Occipital lobe (tissue), 2 donors: ENCODE measurements around the gene ATL1. TPM values are rescaled to one million over a fixed set of nuclear protein-coding genes. Genes with fewer than 3 reads are reported as not detected.
"Not testable (repeated sequence)": the region's sequence is repeated elsewhere in the genome, so short reads cannot be mapped to it uniquely, and the experiment has no call there.

ENCODE experiments used
- DNase-seq: peaks from one replicate; lab custom pipeline; 2025; lab: John Stamatoyannopoulos, UW
- total RNA-seq: library from RNA; depleted of rRNA; stranded (reverse); fragments of >200 nt; gene quantifications from one replicate; pipeline ENCODE4 v1.2.3, GENCODE V29; 2014

The ATL1 gene
- total RNA-seq, 1 donor from 2014 or later = 99.8 TPM

DNA sequence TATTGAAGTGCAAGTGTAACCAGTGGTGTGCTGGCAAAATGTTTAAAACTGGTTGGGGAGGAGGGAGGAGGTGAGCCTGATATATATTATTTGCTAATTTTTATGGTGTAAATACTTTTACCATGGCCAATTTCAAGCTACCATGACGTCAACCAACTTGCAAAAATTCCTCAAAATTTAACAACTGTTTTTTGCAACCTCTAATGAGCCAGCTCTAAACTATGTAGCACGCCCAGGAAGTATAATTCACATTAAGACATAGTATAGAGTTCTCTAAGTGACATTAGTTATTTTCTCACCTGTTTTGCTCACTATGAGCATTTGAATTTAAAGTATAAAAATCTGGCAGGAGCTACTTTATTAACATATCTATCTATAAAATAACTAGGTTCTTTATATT lies 41.4 kb downstream of the ATL1 start:
- DNase-seq = no peak

- DNase-seq = no peak
Measured at GRCh38 chr14:50602035-50602434, 42.1 kb downstream of the ATL1 start.

DNA sequence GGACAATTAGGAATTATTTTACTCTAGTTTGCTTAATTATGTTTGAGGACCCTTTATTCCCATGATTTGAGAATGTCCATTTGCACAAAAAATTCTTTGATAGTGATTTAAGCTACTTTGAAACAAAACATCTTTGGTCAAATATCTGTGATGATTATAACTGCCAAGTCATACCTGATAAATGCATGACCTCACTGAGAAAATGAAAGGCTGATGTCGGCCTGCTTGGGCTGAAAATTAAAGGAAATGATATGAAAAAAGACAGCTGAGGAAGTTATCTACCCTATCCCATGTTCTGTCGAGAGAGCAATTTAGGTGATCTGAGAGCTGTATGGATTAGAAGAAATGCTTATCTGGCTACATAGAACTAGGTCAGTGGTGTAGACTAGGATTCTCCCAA lies 43.6 kb downstream of the ATL1 start:
- no peak for DNase-seq

DNA sequence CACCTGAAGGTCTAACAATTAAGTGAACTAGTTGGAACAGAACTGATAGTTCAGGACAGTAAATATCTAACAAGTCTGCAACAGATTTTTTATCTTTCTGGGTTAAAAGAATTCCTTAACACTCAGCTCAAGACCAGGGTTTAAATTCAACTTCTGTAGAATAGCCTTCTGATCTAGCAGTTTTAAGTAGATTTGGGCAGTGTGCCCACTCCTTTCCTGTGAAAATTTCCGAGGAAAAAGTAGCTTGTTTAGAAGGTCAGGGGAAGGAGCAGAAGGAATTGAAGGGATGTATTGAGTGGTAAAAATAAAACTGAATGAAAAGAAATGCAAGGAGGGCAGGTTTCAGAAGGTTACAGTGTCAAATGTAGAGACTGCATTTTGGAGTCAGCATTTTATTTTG lies 45.8 kb downstream of the ATL1 start:
- no peak for DNase-seq

DNA sequence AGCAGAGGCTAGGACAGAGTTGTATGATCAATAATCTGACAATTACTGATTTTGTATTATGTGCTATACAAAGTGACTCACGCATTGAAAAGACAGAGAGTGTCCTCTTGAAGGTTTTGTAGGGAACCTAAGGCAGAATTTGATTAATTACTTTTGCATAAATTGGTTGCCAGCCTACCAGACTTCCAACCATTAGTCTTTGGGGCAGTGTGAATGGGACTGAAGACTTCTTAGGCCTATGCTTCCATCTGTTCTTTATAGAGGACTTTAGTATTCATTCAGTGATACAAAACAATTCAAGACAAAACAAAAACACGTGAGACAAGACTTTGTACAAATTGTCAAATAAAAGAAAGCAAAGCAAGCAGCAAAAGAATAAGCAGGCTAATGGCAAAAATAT lies 46.5 kb downstream of the ATL1 start:
- DNase-seq = no peak

- DNase-seq = no peak
Measured at GRCh38 chr14:50607181-50607580, 47.2 kb downstream of the ATL1 start.

DNA sequence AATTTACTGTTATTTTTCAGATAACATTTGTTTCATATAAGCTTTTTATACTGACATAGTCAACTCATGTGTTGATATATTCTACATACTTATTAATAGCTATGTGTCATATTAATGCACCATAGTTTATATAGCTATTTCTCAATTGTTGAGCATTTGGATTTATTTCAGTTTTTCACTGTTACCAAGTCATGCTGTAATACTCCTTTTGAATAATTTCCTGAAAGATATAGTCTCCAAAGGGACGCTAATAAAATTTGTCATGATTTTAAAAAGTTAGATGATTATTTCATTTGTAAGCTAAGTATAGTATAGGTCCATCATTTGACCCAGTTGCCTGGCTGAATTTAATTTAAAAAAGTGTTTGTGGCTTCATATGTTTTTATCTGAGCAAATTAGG lies 47.8 kb downstream of the ATL1 start:
- no peak for DNase-seq

GRCh38 chr14:50608302-50608851 lies 48.4 kb downstream of the ATL1 start:
- no peak for DNase-seq

- DNase-seq = no peak
Measured at GRCh38 chr14:50610465-50610864, 50.5 kb downstream of the ATL1 start.

GRCh38 chr14:50612806-50613205 lies 52.9 kb downstream of the ATL1 start:
- DNase-seq = no peak

GRCh38 chr14:50615056-50615455 lies 55.1 kb downstream of the ATL1 start:
- no peak for DNase-seq

DNA sequence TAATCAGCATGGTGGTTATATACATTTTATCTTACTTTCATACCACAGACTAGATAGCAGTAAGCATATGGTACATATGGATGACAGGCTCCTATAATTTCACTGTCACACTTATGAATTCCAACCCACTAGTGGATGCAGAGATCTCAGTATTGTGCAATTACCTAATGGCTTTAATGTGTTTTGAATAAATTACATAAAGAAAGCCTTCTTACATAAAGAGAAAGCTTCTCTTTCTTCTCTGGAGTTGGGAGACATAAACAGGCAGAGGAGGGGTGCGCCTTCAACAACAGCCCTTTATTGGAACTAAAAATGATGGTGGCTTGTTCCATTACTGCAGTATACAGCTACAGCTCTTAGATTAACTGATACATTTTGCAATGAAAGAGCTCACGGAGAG lies 55.6 kb downstream of the ATL1 start:
- no peak for DNase-seq

DNA sequence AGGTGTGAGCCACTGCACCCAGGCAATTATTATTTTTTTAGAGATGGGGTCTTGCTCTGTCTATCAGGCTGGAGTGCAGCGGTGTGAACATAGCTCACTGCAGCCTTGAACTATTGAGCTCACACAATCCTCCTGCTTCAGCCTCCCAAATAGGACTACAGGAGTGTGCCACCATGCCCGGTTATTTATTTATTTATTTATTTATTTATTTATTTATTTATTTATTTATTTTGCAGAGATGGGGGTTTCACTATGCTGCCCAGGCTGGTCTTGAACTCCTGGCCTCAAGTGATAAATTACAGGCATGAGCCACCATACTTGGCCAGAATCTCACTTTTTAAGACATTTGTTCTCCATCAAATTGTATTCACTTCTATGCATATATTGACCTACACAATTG lies 56.3 kb downstream of the ATL1 start:
- no peak for DNase-seq

DNA sequence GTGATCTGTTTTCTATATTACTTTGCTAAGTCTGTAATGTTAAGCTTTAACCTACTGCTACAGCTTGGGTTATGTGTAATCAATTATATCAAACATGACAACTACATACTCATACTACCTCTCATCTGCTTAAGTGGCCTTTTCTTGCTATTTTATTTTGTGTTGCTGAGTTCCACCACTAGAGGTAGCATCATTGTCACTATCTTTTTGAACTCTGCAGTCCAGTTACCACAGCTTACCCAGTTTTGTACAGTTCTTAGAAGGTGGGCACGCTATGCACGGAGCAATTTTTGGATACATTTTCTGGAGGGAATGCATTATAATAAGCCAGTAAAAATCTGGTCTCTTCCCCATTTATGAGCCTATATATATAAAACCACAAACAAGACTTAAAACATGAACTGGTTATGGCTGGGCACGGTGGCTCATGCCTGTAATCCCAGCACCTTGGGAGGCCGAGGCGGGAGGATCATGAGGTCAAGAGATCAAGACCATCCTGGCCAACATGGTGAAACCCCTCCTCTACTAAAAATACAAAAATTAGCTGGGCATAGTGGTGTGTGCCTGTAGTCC lies 59.7 kb downstream of the ATL1 start:
- DNase-seq = no peak

GRCh38 chr14:50620341-50620740 lies 60.4 kb downstream of the ATL1 start:
- DNase-seq = no peak

GRCh38 chr14:50622978-50623377 lies 63.0 kb downstream of the ATL1 start:
- DNase-seq = no peak

GRCh38 chr14:50624447-50624846 lies 64.5 kb downstream of the ATL1 start:
- no peak for DNase-seq

DNA sequence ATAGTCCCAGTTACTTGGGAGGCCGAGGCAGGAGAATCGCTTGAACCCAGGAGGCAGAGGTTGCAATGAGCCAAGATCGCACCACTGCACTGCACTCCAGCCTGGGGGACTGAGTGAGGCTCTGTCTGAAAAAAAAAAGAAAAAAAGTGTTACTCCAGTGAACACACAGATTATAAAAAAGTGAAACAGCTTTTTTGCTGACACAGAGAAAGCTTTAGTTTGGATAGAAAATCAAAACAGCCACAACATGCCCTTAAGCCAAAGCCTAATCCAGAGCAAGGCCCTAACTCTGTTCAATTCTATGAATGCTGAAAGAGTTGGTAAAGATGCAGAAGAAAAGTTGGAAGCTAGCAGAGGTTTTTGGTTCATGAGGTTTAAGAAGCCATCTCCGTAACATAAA lies 65.0 kb downstream of the ATL1 start:
- DNase-seq = not testable (repeated sequence)

- DNase-seq = no peak
Measured at GRCh38 chr14:50631408-50631821, 71.5 kb downstream of the ATL1 start.

GRCh38 chr14:50633954-50634353 lies 74.0 kb downstream of the ATL1 start:
- DNase-seq = no peak

GRCh38 chr14:50635141-50635540 lies 75.2 kb downstream of the ATL1 start:
- DNase-seq = no peak

GRCh38 chr14:50647282-50647681 lies 87.3 kb downstream of the ATL1 start:
- DNase-seq = no peak

GRCh38 chr14:50647753-50648152 lies 87.8 kb downstream of the ATL1 start:
- DNase-seq = no peak

DNA sequence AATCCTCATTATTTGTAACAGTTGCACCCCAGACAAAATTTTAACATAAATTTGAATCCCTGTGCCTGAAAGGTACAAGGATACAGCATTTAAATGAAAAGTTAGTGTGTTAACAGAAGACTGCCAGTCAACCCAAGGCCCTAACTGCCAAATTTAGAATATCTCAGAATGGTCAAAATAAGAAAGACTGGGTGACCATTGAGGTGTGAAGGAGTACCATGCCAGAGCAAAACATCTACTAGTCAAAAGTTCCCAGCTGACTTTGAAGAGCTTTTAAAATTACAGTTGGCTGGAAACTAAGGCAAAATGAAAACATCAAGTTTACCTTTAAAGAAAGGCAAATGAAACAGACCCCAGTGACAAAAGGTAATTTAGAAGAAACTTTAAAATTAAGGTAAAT lies 89.7 kb downstream of the ATL1 start:
- no peak for DNase-seq
